ENCODE measurements around the gene MROH7. TPM values are rescaled to one million over a fixed set of nuclear protein-coding genes. Genes with fewer than 3 reads are reported as not detected.

Gene MROH7
- total and polyA plus RNA-seq, 2 donors, result 3.0 to 7.5 TPM

- WGBS, result 89% methylated on average over 1 of the region's 1 CpG
- no peak overlapping the region for H3K27ac ChIP-seq (ENCODE audit: low read depth)
These were observed 8.3 kb downstream of the MROH7 start for GRCh38 chr1:54649921-54650320.

GRCh38 chr1:54650417-54650816, 8.8 kb downstream of the MROH7 start:
- no peak overlapping the region for H3K27ac ChIP-seq (ENCODE audit: low read depth)
- no peaks in the 10 kb centered on the region for H3K4me1 ChIP-seq (ENCODE audit: insufficient read depth)
- H3K4me3 ChIP-seq (ENCODE audit: low read depth, low read length), result no peak overlapping the region
- no peaks in the 10 kb centered on the region for H3K36me3 ChIP-seq (ENCODE audit: insufficient read depth)
- no peak for DNase-seq (ENCODE audit: extremely low spot score)
- WGBS, result 85% methylated on average over 3 of the region's 3 CpGs

More at GRCh38 chr1:54649921-54650320, 8.3 kb downstream of the MROH7 start:
- H3K36me3 ChIP-seq (ENCODE audit: insufficient read depth), result no peaks in the 10 kb centered on the region
- DNase-seq (ENCODE audit: extremely low spot score), result no peak
- no peak overlapping the region for H3K4me3 ChIP-seq (ENCODE audit: low read depth, low read length)
- no peaks in the 10 kb centered on the region for H3K4me1 ChIP-seq (ENCODE audit: insufficient read depth)

- no peak for DNase-seq (ENCODE audit: extremely low spot score)
- Histone ChIP-seq H3K4me1 (ENCODE audit: insufficient read depth) (no peaks in the 10 kb centered on the region), H3K4me3 (ENCODE audit: low read depth, low read length) (no peak overlapping the region), H3K27ac (ENCODE audit: low read depth) (no peak overlapping the region), H3K36me3 (ENCODE audit: insufficient read depth) (no peaks in the 10 kb centered on the region)
- 88% methylated on average over 3 of the region's 3 CpGs for WGBS
These were observed 10.0 kb downstream of the MROH7 start for GRCh38 chr1:54651608-54652007.

- no peak for DNase-seq (ENCODE audit: extremely low spot score)
- Histone ChIP-seq H3K4me1 (ENCODE audit: insufficient read depth) (no peaks in the 10 kb centered on the region), H3K4me3 (ENCODE audit: low read depth, low read length) (no peak overlapping the region), H3K36me3 (ENCODE audit: insufficient read depth) (no peaks in the 10 kb centered on the region), H3K27ac (ENCODE audit: low read depth) (no peak overlapping the region)
These were observed 10.6 kb downstream of the MROH7 start for GRCh38 chr1:54652168-54652567.

- no peaks in the 10 kb centered on the region for H3K4me1 ChIP-seq (ENCODE audit: insufficient read depth)
- DNase-seq (ENCODE audit: extremely low spot score), result no peak
- WGBS, result 86% methylated on average over 4 of the region's 4 CpGs
These were observed 11.4 kb downstream of the MROH7 start for GRCh38 chr1:54653036-54653435.

GRCh38 chr1:54658164-54658913, 16.8 kb downstream of the MROH7 start:
- Histone ChIP-seq H3K27ac (ENCODE audit: low read depth) (no peak overlapping the region), H3K36me3 (ENCODE audit: insufficient read depth) (peaks cover 3% of the 10 kb centered on the region), H3K4me3 (ENCODE audit: low read depth, low read length) (no peak overlapping the region), H3K4me1 (ENCODE audit: insufficient read depth) (no peaks in the 10 kb centered on the region)
- 95% methylated on average over 2 of the region's 2 CpGs for WGBS
- no peak for DNase-seq (ENCODE audit: extremely low spot score)

More at GRCh38 chr1:54653036-54653435, 11.4 kb downstream of the MROH7 start:
- Histone ChIP-seq H3K4me3 (ENCODE audit: low read depth, low read length) (no peak overlapping the region), H3K27ac (ENCODE audit: low read depth) (no peak overlapping the region), H3K36me3 (ENCODE audit: insufficient read depth) (no peaks in the 10 kb centered on the region)

- H3K4me1 ChIP-seq (ENCODE audit: insufficient read depth), result no peaks in the 10 kb centered on the region
- H3K27ac ChIP-seq (ENCODE audit: low read depth), result no peak overlapping the region
- no peak overlapping the region for H3K4me3 ChIP-seq (ENCODE audit: low read depth, low read length)
- DNase-seq (ENCODE audit: extremely low spot score), result no peak
- H3K36me3 ChIP-seq (ENCODE audit: insufficient read depth), result peaks cover 1% of the 10 kb centered on the region
- WGBS, result 89% methylated on average over 4 of the region's 4 CpGs
These were observed 22.1 kb downstream of the MROH7 start for GRCh38 chr1:54663725-54664124.

GRCh38 chr1:54664364-54664763, 22.8 kb downstream of the MROH7 start:
- Histone ChIP-seq H3K27ac (ENCODE audit: low read depth) (no peak overlapping the region), H3K36me3 (ENCODE audit: insufficient read depth) (no peaks in the 10 kb centered on the region), H3K4me1 (ENCODE audit: insufficient read depth) (no peaks in the 10 kb centered on the region), H3K4me3 (ENCODE audit: low read depth, low read length) (no peak overlapping the region)
- no peak for DNase-seq (ENCODE audit: extremely low spot score)
- WGBS, result 96% methylated on average over 4 of the region's 4 CpGs

- DNase-seq (ENCODE audit: extremely low spot score), result no peak
- Histone ChIP-seq H3K4me1 (ENCODE audit: insufficient read depth) (no peaks in the 10 kb centered on the region), H3K27ac (ENCODE audit: low read depth) (no peak overlapping the region), H3K36me3 (ENCODE audit: insufficient read depth) (no peaks in the 10 kb centered on the region), H3K4me3 (ENCODE audit: low read depth, low read length) (no peak overlapping the region)
- WGBS, result 94% methylated on average over 5 of the region's 5 CpGs
These were observed 24.3 kb downstream of the MROH7 start for GRCh38 chr1:54665852-54666251.

- Histone ChIP-seq H3K4me1 (ENCODE audit: insufficient read depth) (no peaks in the 10 kb centered on the region), H3K27ac (ENCODE audit: low read depth) (no peak overlapping the region), H3K4me3 (ENCODE audit: low read depth, low read length) (no peak overlapping the region), H3K36me3 (ENCODE audit: insufficient read depth) (no peaks in the 10 kb centered on the region)
- DNase-seq (ENCODE audit: extremely low spot score), result no peak
- 87% methylated on average over 6 of the region's 6 CpGs for whole genome bisulfite sequencing
These were observed 24.7 kb downstream of the MROH7 start for GRCh38 chr1:54666333-54666732.

GRCh38 chr1:54667797-54668196, 26.2 kb downstream of the MROH7 start:
- no peaks in the 10 kb centered on the region for H3K36me3 ChIP-seq (ENCODE audit: insufficient read depth)
- DNase-seq (ENCODE audit: extremely low spot score), result no peak
- whole genome bisulfite sequencing, result 88% methylated on average over 2 of the region's 2 CpGs
- no peaks in the 10 kb centered on the region for H3K4me1 ChIP-seq (ENCODE audit: insufficient read depth)
- no peak overlapping the region for H3K4me3 ChIP-seq (ENCODE audit: low read depth, low read length)
- no peak overlapping the region for H3K27ac ChIP-seq (ENCODE audit: low read depth)

GRCh38 chr1:54668567-54668966, 27.0 kb downstream of the MROH7 start:
- H3K27ac ChIP-seq (ENCODE audit: low read depth), result no peak overlapping the region
- DNase-seq (ENCODE audit: extremely low spot score), result no peak
- WGBS, result 82% methylated on average over 2 of the region's 2 CpGs
- H3K4me3 ChIP-seq (ENCODE audit: low read depth, low read length), result no peak overlapping the region
- no peaks in the 10 kb centered on the region for H3K4me1 ChIP-seq (ENCODE audit: insufficient read depth)
- H3K36me3 ChIP-seq (ENCODE audit: insufficient read depth), result no peaks in the 10 kb centered on the region

GRCh38 chr1:54671985-54672608, 30.5 kb downstream of the MROH7 start:
- 63% methylated on average over 6 of the region's 6 CpGs for WGBS
- no peak overlapping the region for H3K27ac ChIP-seq (ENCODE audit: low read depth)
- no peaks in the 10 kb centered on the region for H3K4me1 ChIP-seq (ENCODE audit: insufficient read depth)
- no peak overlapping the region for H3K4me3 ChIP-seq (ENCODE audit: low read depth, low read length)
- H3K36me3 ChIP-seq (ENCODE audit: insufficient read depth), result no peaks in the 10 kb centered on the region
- DNase-seq (ENCODE audit: extremely low spot score), result no peak
